ENCODE results near the gene DSC1.

DNA sequence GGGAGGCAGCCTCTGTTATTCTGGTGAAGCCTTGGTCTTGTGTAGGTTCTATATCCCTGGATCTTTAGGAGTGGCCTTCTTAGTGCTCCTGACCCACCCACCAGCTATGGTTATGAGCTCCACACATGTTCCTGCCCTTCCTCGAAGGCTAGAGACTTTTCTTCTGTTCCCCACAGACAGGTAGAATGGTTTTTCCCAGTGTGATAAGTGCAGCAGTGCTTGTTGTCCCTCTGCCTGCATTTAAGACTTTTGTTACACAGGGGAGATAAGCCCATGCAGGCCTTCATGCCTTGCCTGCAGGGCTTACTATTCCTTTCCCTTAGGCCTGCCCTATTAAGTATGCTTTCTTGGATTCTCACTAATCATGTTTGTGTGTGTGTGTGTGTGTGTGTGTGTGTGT is 48.4 kb upstream of the DSC1 start:
- no peak for TF ChIP-seq POLR2A (IDR thresholded peaks at IDR 0.05)
- no peak for TF ChIP-seq CTCF (IDR thresholded peaks at IDR 0.05)

All from stomach (tissue), 4 donors.